GM12878 (cell line): Measurements from ENCODE around the gene GTPBP1. TPM values are rescaled to one million over a fixed set of nuclear protein-coding genes. Genes with fewer than 3 reads are reported as not detected.

Source experiments
- ATAC-seq: fragments of 200-7000 bp; cut with Tn5 transposase; 3 replicates; pipeline ENCODE4 v1.9.1; 2020; ENCODE audit warnings: mild to moderate bottlenecking, moderate library complexity
- BruUV-seq: library from RNA; stranded (reverse); fragments of 400-500 nt; replicated peaks from 2 replicates; lab custom pipeline; 2021; lab: Mats Ljungman, UMichigan
- CTCF ChIA-PET: fragments of 300-600 bp; sonication (Branson Sonifier 250); formaldehyde crosslinking; extraction: SDS; loops from one replicate; lab custom pipeline; 2021; ENCODE audit warnings: inconsistent platforms; lab: Yijun Ruan, JAX
- POLR2A ChIA-PET: fragments of 350-600 bp; formaldehyde crosslinking; extraction: SDS; loops from one replicate; lab custom pipeline; 2021; ENCODE audit warnings: inconsistent platforms; lab: Charles Lee
- RAD21 ChIA-PET: fragments of 300-600 bp; sonication (Branson Sonifier 250); formaldehyde crosslinking; loops from one replicate; lab custom pipeline; 2023; ENCODE audit warnings: antibody characterized with exemption; ENCODE audit not compliant: unreplicated experiment; lab: Charles Lee
- SMC1A ChIA-PET: fragments of 300-600 bp; sonication (Branson Sonifier 250); formaldehyde crosslinking; loops from one replicate; lab custom pipeline; 2023; ENCODE audit not compliant: unreplicated experiment, uncharacterized antibody; lab: Charles Lee
- DNase-seq: peaks from one replicate; pipeline ENCODE4 v3.0.0-alpha.2; 2011; ENCODE audit warnings: low read depth, low spot score
- FAIRE-seq: peaks from 3 replicates; lab custom pipeline; 2011; peaks lifted over from hg19 to GRCh38; lab: Jason Lieb, UNC
- H2AFZ ChIP-seq: 2 replicates; pipeline ENCODE4 v1.6.0; 2011; ENCODE audit warnings: low read depth, low read length, control low read depth; ENCODE audit not compliant: control insufficient read depth
- H3K27ac ChIP-seq: 2 replicates; pipeline ENCODE4 v1.5.1; 2011; ENCODE audit warnings: control low read depth; ENCODE audit not compliant: control insufficient read depth, insufficient read depth
- H3K27me3 ChIP-seq, 2 experiments: replicated peaks in 1 of 2; 2 replicates each; pipeline versions ENCODE4 v1.6.0 to v1.6.1; 2011; ENCODE audit warnings: low read length in 1 of 2; ENCODE audit not compliant: control insufficient read depth in 2 of 2, insufficient read depth in 2 of 2
- H3K36me3 ChIP-seq, 2 experiments: 2 replicates each; pipeline ENCODE4 v1.5.1; 2011; ENCODE audit warnings: low read length in 1 of 2; ENCODE audit not compliant: control insufficient read depth in 2 of 2, insufficient read depth in 2 of 2
- H3K4me1 ChIP-seq: 2 replicates; pipeline ENCODE4 v1.6.1; 2011; ENCODE audit warnings: mild to moderate bottlenecking, low read length, moderate library complexity, mixed read lengths; ENCODE audit not compliant: control insufficient read depth, insufficient read depth
- H3K4me2 ChIP-seq: 2 replicates; pipeline ENCODE4 v1.6.0; 2011; ENCODE audit warnings: control low read depth; ENCODE audit not compliant: control insufficient read depth, insufficient read depth
- H3K4me3 ChIP-seq: fragments of 200-600 bp; sonication (generic); 2 replicates; pipeline ENCODE4 v1.5.1; 2016
- H3K79me2 ChIP-seq: 2 replicates; pipeline ENCODE4 v1.6.0; 2011; ENCODE audit warnings: low read length; ENCODE audit not compliant: control insufficient read depth, insufficient read depth
- H3K9ac ChIP-seq: 2 replicates; pipeline ENCODE4 v1.8.0; 2011; ENCODE audit warnings: low read length, control low read depth, mixed read lengths; ENCODE audit not compliant: control insufficient read depth, insufficient read depth
- H3K9me3 ChIP-seq: replicated peaks from 3 replicates; pipeline ENCODE4 v1.5.1; 2011; ENCODE audit warnings: mild to moderate bottlenecking, low read length; ENCODE audit not compliant: control insufficient read depth, insufficient read depth
- H4K20me1 ChIP-seq: 2 replicates; pipeline ENCODE4 v1.6.0; 2011; ENCODE audit not compliant: control insufficient read depth, insufficient read depth
- GATAD2B ChIP-seq: fragments of 450-650 bp; conservative IDR thresholded peaks from 2 replicates; pipeline ENCODE4 v1.6.1; 2017; ENCODE audit warnings: low read depth, mild to moderate bottlenecking, moderate library complexity
- HCFC1 ChIP-seq: fragments of 150-350 bp; IDR thresholded peaks from 2 replicates; pipeline ENCODE4 v1.6.1; 2014; ENCODE audit warnings: low read length
- HDAC2 ChIP-seq: fragments of 200-600 bp; sonication (generic); IDR thresholded peaks from 2 replicates; pipeline ENCODE4 v1.6.1; 2017
- MYC ChIP-seq: IDR thresholded peaks from 2 replicates; pipeline ENCODE4 v1.6.1; 2011; ENCODE audit warnings: mild to moderate bottlenecking, low read length, moderate library complexity, inconsistent platforms; ENCODE audit not compliant: insufficient read depth, insufficient replicate concordance, insufficient read length, severe bottlenecking
- PKNOX1 ChIP-seq: fragments of 450-650 bp; IDR thresholded peaks from 2 replicates; pipeline ENCODE4 v1.6.1; 2016; ENCODE audit warnings: mild to moderate bottlenecking
- RBBP5 ChIP-seq: fragments of 200-600 bp; sonication (generic); conservative IDR thresholded peaks from 2 replicates; pipeline ENCODE4 v1.6.1; 2016
- SREBF2 ChIP-seq: IDR thresholded peaks from 2 replicates; pipeline ENCODE4 v1.6.1; 2012; ENCODE audit warnings: mild to moderate bottlenecking, low read length
- ZBED1 ChIP-seq: IDR thresholded peaks from 2 replicates; pipeline ENCODE4 v1.6.1; 2016; ENCODE audit warnings: borderline replicate concordance
- ZBTB11 ChIP-seq: fragments of 450-650 bp; formaldehyde crosslinking; IDR thresholded peaks from 2 replicates; pipeline ENCODE4 v1.5.0; 2022; ENCODE audit warnings: mild to moderate bottlenecking, missing genetic modification characterization
- WGBS: methylation state at CpG from one replicate; pipeline ENCODE4 v1.1.6; 2016; ENCODE audit warnings: low lambda C conversion rate; ENCODE audit not compliant: insufficient replicate concordance, insufficient coverage; ENCODE audit errors: missing lambda C conversion rate; 5-methylcytosine and 5-hydroxymethylcytosine counted together
- in situ Hi-C: fragments of 300-500 bp; cut with MboI; formaldehyde crosslinking; loops from 9 replicates; pipeline ENCODE4 v1.14.3; 2018; ENCODE audit warnings: mixed read lengths
- intact Hi-C: fragments of 100-400 bp; cut with micrococcal nuclease; formaldehyde crosslinking; loops from one replicate; pipeline ENCODE4 v1.14.2; 2022; ENCODE audit not compliant: unreplicated experiment
- polyA plus RNA-seq, 11 experiments: library from polyadenylated mRNA; depleted of rRNA in 4 of 11; unstranded in 6 of 11; stranded (reverse) in 5 of 11; fragments of >200 nt; fragmentation: Nextera tagmentation in 4 of 11; fragmentation: Illumina TruSeq in 1 of 11; extraction: Ambion mirVana in 4 of 11; extraction: Trizol in 1 of 11; gene quantifications; 1 replicate in 1 of 11; 2 replicates in 10 of 11; pipeline versions ENCODE4 v1.2.1 to v1.2.3, GENCODE V29; 2011 to 2016; ENCODE audit warnings: inconsistent platforms in 2 of 11, missing spikeins in 2 of 11, low read depth in 1 of 11
- total RNA-seq, 4 experiments: library from RNA; depleted of rRNA in 3 of 4; stranded (reverse); fragments of >200 nt in 3 of 4; fragmentation: Illumina TruSeq in 1 of 4; extraction: Trizol in 1 of 4; gene quantifications; 2 replicates each; pipeline versions ENCODE4 v1.2.1 to v1.2.3, GENCODE V29; 2013 to 2021
- TF ChIP-seq, protein P1 (sequence below): fragments of 150-350 bp; IDR thresholded peaks from 2 replicates; pipeline ENCODE4 v1.6.1; 2016; ENCODE audit warnings: low read depth, low read length
- TF ChIP-seq, protein P2 (sequence below): fragments of 450-650 bp; IDR thresholded peaks from 2 replicates; pipeline ENCODE4 v1.6.1; 2017; ENCODE audit warnings: borderline replicate concordance
- TF ChIP-seq, protein P3 (sequence below): IDR thresholded peaks from 2 replicates; pipeline ENCODE4 v1.6.1; 2011; ENCODE audit warnings: low read depth, low read length, improper control_type of control experiment, borderline replicate concordance

The GTPBP1 gene
- total and polyA plus RNA-seq, 10 of the 15 experiments (the other 5 are each of a cell fraction or from before 2014, with no cell fraction given) = 0.89 to 63.1 (median 34.2) TPM

- H2AFZ ChIP-seq = no peak overlapping the region
- RAD21 ChIA-PET = interaction anchor here (4.1 kb wide), 1 partner anchor 13 kb away, joined by 30 read pairs; no protein-coding TSS in a partner anchor
- no peaks in the 10 kb centered on the region for H3K27me3 ChIP-seq
- FAIRE-seq (no peak), ATAC-seq (no peak), DNase-seq (no peak)
- in situ Hi-C loops = no loop called here
- TF ChIP-seq HCFC1 (no peak), HDAC2 (no peak), ZBTB11 (CRISPR knock-in tag) (no peak), ZBED1 (no peak), RBBP5 (no peak), PKNOX1 (no peak), MYC (no peak), SREBF2 (no peak), GATAD2B (no peak)
- TF ChIP-seq, protein P1, sequence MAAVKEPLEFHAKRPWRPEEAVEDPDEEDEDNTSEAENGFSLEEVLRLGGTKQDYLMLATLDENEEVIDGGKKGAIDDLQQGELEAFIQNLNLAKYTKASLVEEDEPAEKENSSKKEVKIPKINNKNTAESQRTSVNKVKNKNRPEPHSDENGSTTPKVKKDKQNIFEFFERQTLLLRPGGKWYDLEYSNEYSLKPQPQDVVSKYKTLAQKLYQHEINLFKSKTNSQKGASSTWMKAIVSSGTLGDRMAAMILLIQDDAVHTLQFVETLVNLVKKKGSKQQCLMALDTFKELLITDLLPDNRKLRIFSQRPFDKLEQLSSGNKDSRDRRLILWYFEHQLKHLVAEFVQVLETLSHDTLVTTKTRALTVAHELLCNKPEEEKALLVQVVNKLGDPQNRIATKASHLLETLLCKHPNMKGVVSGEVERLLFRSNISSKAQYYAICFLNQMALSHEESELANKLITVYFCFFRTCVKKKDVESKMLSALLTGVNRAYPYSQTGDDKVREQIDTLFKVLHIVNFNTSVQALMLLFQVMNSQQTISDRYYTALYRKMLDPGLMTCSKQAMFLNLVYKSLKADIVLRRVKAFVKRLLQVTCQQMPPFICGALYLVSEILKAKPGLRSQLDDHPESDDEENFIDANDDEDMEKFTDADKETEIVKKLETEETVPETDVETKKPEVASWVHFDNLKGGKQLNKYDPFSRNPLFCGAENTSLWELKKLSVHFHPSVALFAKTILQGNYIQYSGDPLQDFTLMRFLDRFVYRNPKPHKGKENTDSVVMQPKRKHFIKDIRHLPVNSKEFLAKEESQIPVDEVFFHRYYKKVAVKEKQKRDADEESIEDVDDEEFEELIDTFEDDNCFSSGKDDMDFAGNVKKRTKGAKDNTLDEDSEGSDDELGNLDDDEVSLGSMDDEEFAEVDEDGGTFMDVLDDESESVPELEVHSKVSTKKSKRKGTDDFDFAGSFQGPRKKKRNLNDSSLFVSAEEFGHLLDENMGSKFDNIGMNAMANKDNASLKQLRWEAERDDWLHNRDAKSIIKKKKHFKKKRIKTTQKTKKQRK = no peak
- TF ChIP-seq, protein P2, sequence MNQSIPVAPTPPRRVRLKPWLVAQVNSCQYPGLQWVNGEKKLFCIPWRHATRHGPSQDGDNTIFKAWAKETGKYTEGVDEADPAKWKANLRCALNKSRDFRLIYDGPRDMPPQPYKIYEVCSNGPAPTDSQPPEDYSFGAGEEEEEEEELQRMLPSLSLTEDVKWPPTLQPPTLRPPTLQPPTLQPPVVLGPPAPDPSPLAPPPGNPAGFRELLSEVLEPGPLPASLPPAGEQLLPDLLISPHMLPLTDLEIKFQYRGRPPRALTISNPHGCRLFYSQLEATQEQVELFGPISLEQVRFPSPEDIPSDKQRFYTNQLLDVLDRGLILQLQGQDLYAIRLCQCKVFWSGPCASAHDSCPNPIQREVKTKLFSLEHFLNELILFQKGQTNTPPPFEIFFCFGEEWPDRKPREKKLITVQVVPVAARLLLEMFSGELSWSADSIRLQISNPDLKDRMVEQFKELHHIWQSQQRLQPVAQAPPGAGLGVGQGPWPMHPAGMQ = no peak
- TF ChIP-seq, protein P3, sequence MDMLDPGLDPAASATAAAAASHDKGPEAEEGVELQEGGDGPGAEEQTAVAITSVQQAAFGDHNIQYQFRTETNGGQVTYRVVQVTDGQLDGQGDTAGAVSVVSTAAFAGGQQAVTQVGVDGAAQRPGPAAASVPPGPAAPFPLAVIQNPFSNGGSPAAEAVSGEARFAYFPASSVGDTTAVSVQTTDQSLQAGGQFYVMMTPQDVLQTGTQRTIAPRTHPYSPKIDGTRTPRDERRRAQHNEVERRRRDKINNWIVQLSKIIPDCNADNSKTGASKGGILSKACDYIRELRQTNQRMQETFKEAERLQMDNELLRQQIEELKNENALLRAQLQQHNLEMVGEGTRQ = no peak
- peaks cover 17% of the 10 kb centered on the region for H3K4me1 ChIP-seq
- SMC1A ChIA-PET = interaction anchor here (1.0 to 5.5 kb wide), 3 partner anchors 12 to 29 kb away, joined by 3 to 54 read pairs (median 4); partner anchors contain the start of gene TOMM22
- H3K4me2 ChIP-seq = no peak overlapping the region
- CTCF ChIA-PET = interaction anchor here (1.3 to 1.4 kb wide), 3 partner anchors 15 to 56 kb away, joined by 3 to 7 read pairs (median 4); no protein-coding TSS in a partner anchor
- peaks cover 2 to 12% of the 10 kb centered on the region in 2 experiments for H3K36me3 ChIP-seq
- peaks cover 22% of the 10 kb centered on the region for H4K20me1 ChIP-seq
- peaks cover 90% of the 10 kb centered on the region for H3K79me2 ChIP-seq
- H3K4me3 ChIP-seq = 0 out of 2 replicates have a peak overlapping the region, but pooled peaks have one; percentile 27
- 98% methylated on average over 3 of the region's 3 CpGs for WGBS
- no peak overlapping the region for H3K27ac ChIP-seq
- POLR2A ChIA-PET = interaction anchor here (0.8 kb wide), 1 partner anchor 47 kb away, joined by 5 read pairs; no protein-coding TSS in a partner anchor
- BruUV-seq = no TSS peak
- no peaks in the 10 kb centered on the region for H3K9me3 ChIP-seq
- H3K9ac ChIP-seq = no peak overlapping the region
- intact Hi-C loops = no loop called here
Measured at GRCh38 chr22:38710351-38710750, 4.6 kb downstream of the GTPBP1 start.
